GM12865 (cell line): ENCODE results near the gene TANK.

Experiments
- DNase-seq: peaks from one replicate; pipeline ENCODE4 v3.0.0; 2010; ENCODE audit warnings: low read depth
- H3K4me3 ChIP-seq: 2 replicates; pipeline ENCODE4 v1.5.1; 2011; ENCODE audit warnings: mild to moderate bottlenecking, low read depth, low read length, control low read depth
- CTCF ChIP-seq: IDR thresholded peaks from 2 replicates; pipeline ENCODE4 v1.5.1; 2011; ENCODE audit warnings: low read length, control low read depth, low read depth, inconsistent platforms; ENCODE audit not compliant: insufficient read depth; ENCODE audit errors: missing control alignments

The TANK gene

DNA sequence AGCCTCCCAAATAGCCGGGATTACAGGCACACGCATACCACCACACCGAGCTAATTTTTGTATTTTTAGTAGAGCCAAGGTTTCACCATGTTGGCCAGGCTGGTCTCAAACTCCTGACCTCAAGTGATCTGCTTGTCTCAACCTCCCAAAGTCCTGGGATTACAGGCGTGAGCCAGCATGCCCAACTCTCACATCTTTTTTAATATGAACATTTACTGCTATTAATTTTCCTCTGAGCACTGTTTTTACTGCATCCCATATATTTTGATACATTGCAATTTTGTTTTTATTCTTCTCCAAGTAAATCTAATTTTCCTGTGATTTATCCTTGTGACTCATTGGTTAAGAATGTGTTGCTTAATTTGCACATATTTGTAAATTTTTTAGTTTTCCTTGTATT, 9.5 kb upstream of the TANK start:
- DNase-seq = no peak
- H3K4me3 ChIP-seq = no peak overlapping the region
- no peak for TF ChIP-seq CTCF

GRCh38 chr2:161152302-161152701, 7.9 kb upstream of the TANK start:
- no peak for DNase-seq
- no peak for TF ChIP-seq CTCF
- no peak overlapping the region for H3K4me3 ChIP-seq

DNA sequence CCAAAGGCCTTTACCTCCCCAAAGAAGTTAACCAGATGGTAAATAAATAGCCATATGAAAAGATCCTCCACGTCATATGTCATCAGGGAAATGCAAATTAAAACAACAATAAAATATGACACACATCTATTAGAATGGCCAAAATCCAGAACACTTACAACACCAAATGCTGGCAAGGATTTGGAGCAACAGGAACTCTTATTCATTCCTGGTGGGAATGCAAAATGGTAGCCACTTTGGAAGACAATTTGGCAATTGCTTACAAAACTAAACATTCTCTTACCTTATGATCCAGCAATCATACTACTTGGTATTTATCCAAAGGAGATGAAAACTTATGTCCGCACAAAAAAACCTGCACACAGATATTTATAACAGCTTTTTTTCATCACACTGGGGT, 1.3 kb upstream of the TANK start:
- no peak for TF ChIP-seq CTCF
- peak overlapping the region; percentile 62; the same call in 1 of the 2 replicates for H3K4me3 ChIP-seq
- no peak for DNase-seq

DNA sequence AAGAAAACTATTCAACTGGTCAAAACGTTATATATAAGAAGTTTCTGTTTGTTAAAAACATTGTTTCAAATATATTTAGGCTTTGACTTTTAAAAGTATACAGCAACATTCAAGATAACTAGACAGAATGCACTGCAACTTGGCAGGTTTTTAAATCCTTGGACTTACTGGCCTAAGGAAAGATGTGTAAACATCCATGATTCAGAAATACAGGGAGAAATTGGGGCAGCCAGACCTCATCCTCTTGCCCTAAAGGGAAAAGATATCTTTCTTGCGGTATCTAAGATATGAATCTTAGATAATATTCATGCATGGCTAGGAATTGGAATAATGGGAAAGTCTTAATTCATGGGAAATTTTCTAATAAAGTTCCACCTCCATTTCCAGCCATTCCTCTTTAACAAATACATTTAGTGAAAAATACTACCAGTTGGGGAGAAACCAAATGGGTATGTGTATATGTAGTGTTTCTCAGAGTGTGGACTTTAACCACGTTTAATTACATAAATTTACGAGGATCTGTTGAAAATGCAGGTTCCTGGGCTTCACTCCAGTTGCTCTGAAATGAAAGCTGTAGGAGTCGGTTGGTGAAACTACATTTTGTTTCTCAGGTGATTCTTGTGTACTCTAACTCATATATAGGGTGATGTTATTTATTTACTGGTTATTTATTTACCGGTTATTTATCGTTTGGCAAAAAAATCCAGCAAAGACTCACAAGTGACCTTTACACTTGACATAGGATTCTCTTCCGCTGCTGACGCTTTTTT, 587 bp upstream of the TANK start:
- TF ChIP-seq CTCF = no peak
- peak overlapping the region; percentile 62 for H3K4me3 ChIP-seq
- no peak for DNase-seq

GRCh38 chr2:161161074-161161706, 962 bp downstream of the TANK start:
- peak overlapping the region; percentile 67 for H3K4me3 ChIP-seq
- peak; percentile 72 for DNase-seq
- no peak for TF ChIP-seq CTCF

DNA sequence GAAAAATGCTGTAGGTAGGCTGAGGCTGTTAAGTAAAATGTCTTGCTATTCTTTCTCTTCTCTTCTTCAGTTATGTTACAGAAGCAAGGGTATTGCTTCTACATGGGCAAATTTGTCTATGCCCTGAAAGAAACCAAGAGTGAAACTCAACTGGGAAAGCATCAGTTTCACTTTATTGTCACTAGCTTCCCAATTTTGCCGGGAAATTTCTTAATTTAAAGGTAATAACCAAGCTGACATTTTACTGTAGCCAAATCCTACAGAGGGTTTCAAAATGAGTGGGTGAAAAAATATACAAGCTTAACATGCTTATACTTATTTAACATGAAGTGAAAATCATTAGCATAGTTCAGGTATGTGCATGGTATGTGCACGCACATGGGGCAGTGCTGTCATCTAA, 3.2 kb downstream of the TANK start:
- no peak for TF ChIP-seq CTCF
- peak; percentile 29 for DNase-seq
- H3K4me3 ChIP-seq = peak overlapping the region; percentile 67
